HG02759 (cell line): ENCODE results near the gene PSMD9.
"Not testable (repeated sequence)": the region's sequence is repeated elsewhere in the genome, so short reads cannot be mapped to it uniquely, and the experiment has no call there.

Experiments
- ATAC-seq: cut with Tn5 transposase; IDR thresholded peaks from one replicate; pipeline ENCODE4 v1.9.1; 2021; ENCODE audit warnings: mild to moderate bottlenecking, moderate library complexity; ENCODE audit not compliant: unreplicated experiment

PSMD9 gene

GRCh38 chr12:121872546-121873215 is 15.9 kb upstream of the PSMD9 start:
- ATAC-seq = no peak

- no peak for ATAC-seq
These were observed 15.4 kb upstream of the PSMD9 start for GRCh38 chr12:121873216-121873569.

- no peak for ATAC-seq
These were observed 14.5 kb upstream of the PSMD9 start for GRCh38 chr12:121874071-121874470.

GRCh38 chr12:121875582-121875981 is 13.0 kb upstream of the PSMD9 start:
- no peak for ATAC-seq

- ATAC-seq = not testable (repeated sequence)
These were observed 12.5 kb upstream of the PSMD9 start for GRCh38 chr12:121876080-121876447.

GRCh38 chr12:121883315-121883660 is 5.3 kb upstream of the PSMD9 start:
- ATAC-seq = no peak

- not testable (repeated sequence) for ATAC-seq
These were observed 3.5 kb upstream of the PSMD9 start for GRCh38 chr12:121885129-121885528.

- no peak for ATAC-seq
These were observed 510 bp upstream of the PSMD9 start for GRCh38 chr12:121888083-121888477.

- ATAC-seq = no peak
These were observed 659 bp downstream of the PSMD9 start for GRCh38 chr12:121889274-121889624.

GRCh38 chr12:121889661-121890060 is 1.1 kb downstream of the PSMD9 start:
- not testable (repeated sequence) for ATAC-seq

- no peak for ATAC-seq
These were observed 4.3 kb downstream of the PSMD9 start for GRCh38 chr12:121892673-121893561.

- no peak for ATAC-seq
These were observed 5.4 kb downstream of the PSMD9 start for GRCh38 chr12:121893961-121894460.

GRCh38 chr12:121894633-121895032 is 6.0 kb downstream of the PSMD9 start:
- ATAC-seq = no peak

GRCh38 chr12:121898287-121898686 is 9.7 kb downstream of the PSMD9 start:
- ATAC-seq = no peak

- ATAC-seq = no peak
These were observed 11.0 kb downstream of the PSMD9 start for GRCh38 chr12:121899590-121899989.

- no peak for ATAC-seq
These were observed 14.6 kb downstream of the PSMD9 start for GRCh38 chr12:121903202-121903601.

- no peak for ATAC-seq
These were observed 17.2 kb downstream of the PSMD9 start for GRCh38 chr12:121905746-121906145.

GRCh38 chr12:121908702-121909101 is 20.1 kb downstream of the PSMD9 start:
- ATAC-seq = no peak

- no peak for ATAC-seq
These were observed 23.4 kb downstream of the PSMD9 start for GRCh38 chr12:121911824-121912585.

GRCh38 chr12:121915841-121916321 is 27.3 kb downstream of the PSMD9 start:
- ATAC-seq = no peak

GRCh38 chr12:121916719-121917118 is 28.1 kb downstream of the PSMD9 start:
- no peak for ATAC-seq
